ENCODE data around the gene DBN1.

- no peak for TF ChIP-seq NFIC (IDR thresholded peaks at IDR 0.05; ENCODE audit: borderline replicate concordance)
- no peak for TF ChIP-seq CTCF (IDR thresholded peaks at IDR 0.05)
- TF ChIP-seq POLR2AphosphoS5 (IDR thresholded peaks at IDR 0.05; ENCODE audit: low read depth, low read length), result no peak
- no peak for TF ChIP-seq SIN3A (IDR thresholded peaks at IDR 0.05; ENCODE audit: borderline replicate concordance, low read depth, low read length)
- TF ChIP-seq MAX (IDR thresholded peaks at IDR 0.05; ENCODE audit: low read depth), result no peak
- TF ChIP-seq RAD21 (IDR thresholded peaks at IDR 0.05; ENCODE audit: low read length), result no peak
- no peak for TF ChIP-seq YY1 (IDR thresholded peaks at IDR 0.05; ENCODE audit: low read depth)
- TF ChIP-seq ELF1 (IDR thresholded peaks at IDR 0.05), result no peak
- TF ChIP-seq RFX5 (IDR thresholded peaks at IDR 0.05; ENCODE audit: low read length), result no peak
These were observed 36.0 kb upstream of the DBN1 start, which contains the start of gene DOK3 for GRCh38 chr5:177509381-177509951.

Measured in SK-N-SH (cell line).